Colon (tissue), 2 donors: ENCODE measurements around the gene ONECUT3.
"Not testable (repeated sequence)": the region's sequence is repeated elsewhere in the genome, so short reads cannot be mapped to it uniquely, and the experiment has no call there.

Experiments
- FAIRE-seq: peaks from 2 replicates; lab custom pipeline; 2012; peaks lifted over from hg19 to GRCh38; lab: Jason Lieb, UNC
- donor health status: control.
- donor health status: control.

Gene ONECUT3

DNA sequence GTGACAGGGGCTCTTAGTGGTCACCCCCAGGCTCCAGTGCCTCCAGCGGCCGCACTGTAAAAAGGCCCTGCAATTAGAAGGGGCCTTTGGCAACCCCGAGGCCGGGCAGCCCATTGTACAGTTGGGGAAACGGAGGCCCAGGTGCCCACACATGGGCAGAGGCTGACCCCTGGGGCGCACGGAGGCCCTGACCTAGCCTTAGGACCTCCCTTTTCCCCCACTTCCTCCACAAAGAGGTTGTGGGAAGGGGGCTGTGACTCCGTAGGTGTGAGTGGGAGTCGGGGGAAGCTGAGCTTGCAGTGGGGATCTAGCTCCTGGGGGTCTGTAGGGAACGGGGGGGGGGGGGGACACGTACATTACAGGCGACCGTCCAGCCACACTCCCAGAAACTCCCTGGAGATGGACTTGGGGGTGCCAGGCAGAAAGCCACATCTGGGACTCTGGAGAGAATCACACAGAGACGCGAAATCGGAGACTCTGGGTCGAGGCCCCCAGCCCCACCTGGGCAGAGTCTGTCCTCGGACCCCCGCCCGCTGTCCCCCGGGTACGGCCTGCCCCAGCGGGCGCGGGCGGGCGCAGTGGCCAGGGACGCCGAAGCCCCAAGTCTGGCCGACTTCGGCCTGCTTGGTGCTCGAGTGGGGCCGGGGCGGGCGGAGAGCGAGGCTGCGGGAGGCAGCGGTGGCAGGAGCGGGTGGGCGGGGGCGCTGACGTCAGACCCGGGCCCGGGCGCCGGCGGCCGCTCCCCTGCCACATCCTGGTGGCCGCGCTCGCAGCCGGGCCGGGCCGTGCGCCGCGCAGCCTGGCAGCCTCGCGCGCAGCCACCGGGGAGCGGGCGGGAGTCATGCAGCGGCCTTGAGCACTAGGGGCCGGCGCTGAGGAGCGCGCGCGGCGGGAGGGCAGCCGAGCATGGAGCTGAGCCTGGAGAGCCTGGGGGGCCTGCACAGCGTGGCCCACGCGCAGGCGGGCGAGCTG, at the start of gene ONECUT3:
ONECUT3 (plus strand) TSS at position 750 of the 972 bp plus-strand sequence; CDS start at position 907, 157 bp downstream.
- FAIRE-seq, result no peak

GRCh38 chr19:1704339-1704738, 49.0 kb upstream of the ONECUT3 start:
- FAIRE-seq, result no peak

- FAIRE-seq, result no peak
Measured at GRCh38 chr19:1705367-1705766, 47.9 kb upstream of the ONECUT3 start.

GRCh38 chr19:1706646-1707045, 46.7 kb upstream of the ONECUT3 start:
- FAIRE-seq, result not testable (repeated sequence)

DNA sequence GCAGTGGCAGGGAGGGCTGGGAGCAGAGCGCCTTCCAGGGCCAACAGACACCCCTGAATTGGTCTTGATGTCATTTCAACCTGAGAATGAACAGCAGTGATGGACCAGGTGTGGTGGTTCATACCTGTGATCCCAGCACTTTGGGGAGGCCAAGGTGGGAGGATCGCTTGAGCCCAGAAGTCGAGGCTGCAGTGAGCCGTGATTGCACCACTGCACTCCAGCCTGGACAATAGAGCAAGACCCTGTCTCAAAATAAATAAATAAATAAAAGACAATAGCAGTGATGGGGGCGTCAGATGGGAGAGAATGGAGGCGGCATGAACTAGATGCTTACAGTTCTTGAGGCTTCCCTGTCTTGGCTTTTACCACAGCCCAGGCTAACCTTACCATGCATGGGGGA, 46.1 kb upstream of the ONECUT3 start:
- FAIRE-seq, result no peak

DNA sequence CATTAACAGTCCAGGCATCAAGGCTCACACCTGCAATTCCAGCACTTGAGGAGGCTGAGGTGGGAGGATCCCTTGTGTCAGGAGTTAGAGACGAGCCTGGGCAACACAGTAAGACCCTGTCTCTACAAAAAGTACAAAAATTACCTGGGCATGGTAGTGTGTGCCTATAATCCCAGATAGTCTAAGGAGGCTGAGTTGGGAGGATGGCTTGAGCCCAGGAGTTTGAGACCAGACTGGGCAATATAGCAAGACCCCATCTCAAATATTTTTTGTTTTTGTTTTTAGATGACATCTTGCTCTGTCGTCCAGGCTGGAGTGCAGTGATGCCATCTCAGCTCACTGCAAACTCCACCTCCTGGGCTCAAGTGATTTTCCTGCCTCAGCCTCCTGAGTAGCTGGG, 40.1 kb upstream of the ONECUT3 start:
- no peak for FAIRE-seq

- FAIRE-seq, result no peak
Measured at GRCh38 chr19:1715540-1715939, 37.8 kb upstream of the ONECUT3 start.

GRCh38 chr19:1717200-1717969, 35.9 kb upstream of the ONECUT3 start:
- FAIRE-seq, result no peak

- FAIRE-seq, result no peak
Measured at GRCh38 chr19:1717970-1718264, 35.4 kb upstream of the ONECUT3 start.

GRCh38 chr19:1718420-1719291, 34.6 kb upstream of the ONECUT3 start:
- FAIRE-seq, result no peak

- no peak for FAIRE-seq
Measured at GRCh38 chr19:1719519-1719918, 33.8 kb upstream of the ONECUT3 start.

GRCh38 chr19:1720237-1720636, 33.1 kb upstream of the ONECUT3 start:
- FAIRE-seq, result no peak

DNA sequence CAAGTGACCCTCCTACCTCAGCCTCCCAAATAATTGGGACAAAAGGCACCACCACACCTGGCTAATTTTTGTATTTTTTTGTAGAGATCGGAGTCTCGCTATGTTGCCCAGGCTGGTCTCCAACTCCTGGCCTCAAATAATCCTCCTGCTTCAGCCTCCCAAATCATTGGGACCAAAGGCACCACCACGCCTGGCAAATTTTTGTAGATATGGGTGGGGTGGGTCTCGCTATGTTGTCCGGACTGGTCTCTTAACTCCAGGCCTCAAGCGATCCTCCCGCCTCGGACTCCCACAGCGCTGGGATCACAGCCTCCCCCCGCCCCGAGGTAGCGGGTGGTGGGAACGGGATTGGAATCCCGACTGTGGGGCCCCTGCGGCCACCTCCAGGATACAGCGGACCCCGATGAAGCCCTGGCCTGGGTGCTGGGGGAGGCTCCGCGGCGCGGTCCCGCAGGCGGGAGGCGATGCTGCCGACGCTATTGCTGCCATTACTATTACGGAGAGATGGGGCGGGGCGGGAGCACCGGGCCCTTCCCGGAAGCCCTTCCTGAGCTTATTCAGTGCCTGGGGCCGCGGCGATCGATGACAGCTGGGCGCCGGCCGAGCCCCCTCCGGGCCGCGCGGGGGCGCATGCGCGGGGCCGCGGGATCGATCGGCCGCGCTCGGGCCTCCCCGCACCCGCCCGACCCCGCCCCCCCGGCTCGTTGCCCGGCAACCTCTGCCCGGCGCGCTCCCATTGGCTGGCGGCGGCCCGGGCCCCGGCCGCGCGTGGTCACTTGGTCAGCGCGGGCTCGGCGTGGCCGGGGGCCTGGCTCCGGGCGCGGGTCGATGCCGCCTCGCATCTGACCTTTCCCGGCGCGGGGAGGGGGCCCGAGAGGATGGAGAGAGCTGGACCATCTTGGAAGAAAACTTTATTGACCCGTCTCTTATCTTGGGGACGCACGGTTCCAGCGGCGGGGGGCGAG, 27.9 kb upstream of the ONECUT3 start:
- no peak for FAIRE-seq

GRCh38 chr19:1728816-1729567, 24.3 kb upstream of the ONECUT3 start:
- no peak for FAIRE-seq

- no peak for FAIRE-seq
Measured at GRCh38 chr19:1729568-1729925, 23.8 kb upstream of the ONECUT3 start.

DNA sequence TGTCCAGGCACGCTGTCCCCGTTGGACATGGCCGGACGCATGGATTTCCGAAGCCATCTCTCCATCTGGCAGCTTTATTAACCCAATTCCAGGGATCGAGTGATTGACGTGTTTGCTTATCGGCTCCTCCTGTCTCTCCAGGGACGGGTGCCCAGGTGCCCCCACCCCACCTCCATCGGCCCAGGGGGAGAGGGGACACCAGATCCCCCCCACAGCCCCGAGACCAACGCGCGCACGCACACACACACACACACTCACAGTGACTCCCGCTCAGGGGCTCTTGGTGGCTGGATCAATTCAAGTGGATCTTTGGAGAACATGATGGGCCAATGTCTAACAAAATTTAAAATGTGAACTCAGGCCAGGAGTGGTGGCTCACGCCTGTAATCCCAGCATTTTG, 23.1 kb upstream of the ONECUT3 start:
- no peak for FAIRE-seq

DNA sequence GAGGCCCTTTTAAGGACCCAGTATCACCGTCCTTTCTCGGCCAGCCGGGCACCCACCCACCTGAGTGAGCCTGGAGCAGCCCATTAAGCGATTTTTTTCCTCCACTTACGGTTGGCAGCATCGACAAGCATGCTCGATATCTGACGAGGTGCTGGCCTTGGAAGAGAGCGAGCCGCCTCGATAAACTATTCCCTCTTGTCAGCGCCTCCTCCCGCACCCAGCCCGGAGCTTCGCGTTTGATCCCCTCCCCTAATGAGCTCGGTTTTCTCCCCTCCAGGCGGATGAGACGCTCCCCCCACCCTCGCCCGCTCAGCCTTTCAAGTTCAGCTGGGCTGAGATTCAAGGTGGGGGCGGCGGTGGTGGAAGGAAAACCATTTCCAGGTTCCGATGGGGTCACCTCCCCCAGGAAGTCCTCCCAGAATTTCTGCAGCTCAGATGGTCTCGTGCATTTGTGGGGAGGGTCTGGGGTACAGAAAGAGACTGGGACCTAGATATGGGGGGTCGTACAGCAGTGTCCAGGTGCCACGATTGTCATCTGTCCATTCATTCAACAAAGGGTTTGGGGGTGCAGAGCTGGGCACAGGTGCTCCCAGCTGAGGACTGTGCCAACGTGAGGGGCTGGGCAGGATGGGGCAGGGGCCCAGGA, 18.9 kb upstream of the ONECUT3 start:
- no peak for FAIRE-seq

GRCh38 chr19:1736280-1736679, 17.0 kb upstream of the ONECUT3 start:
- FAIRE-seq, result no peak

GRCh38 chr19:1736927-1737326, 16.4 kb upstream of the ONECUT3 start:
- FAIRE-seq, result no peak
